GM04503 (cell line): Measurements from ENCODE around the gene CAPN14.

ENCODE experiments used
- DNase-seq: peaks from one replicate; pipeline ENCODE4 v3.0.0-alpha.2; 2012; ENCODE audit warnings: low read depth

CAPN14 gene

DNA sequence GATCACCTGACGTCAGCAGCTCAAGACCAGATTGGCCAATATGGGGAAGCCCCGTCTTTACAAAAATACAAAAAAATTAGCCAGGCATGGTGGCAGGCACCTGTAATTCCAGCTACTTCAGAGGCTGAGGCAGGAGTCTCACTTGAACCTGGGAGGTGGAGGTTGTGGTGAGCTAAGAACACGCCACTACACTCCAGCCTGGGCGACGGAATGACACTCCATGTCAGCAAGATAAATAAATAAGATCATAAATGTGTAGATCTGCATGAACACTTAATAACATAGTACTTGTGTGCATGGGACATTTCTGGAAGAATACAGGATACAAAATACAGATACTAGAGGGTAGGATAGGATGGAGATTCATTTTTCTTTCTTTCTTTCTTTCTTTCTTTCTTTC is 25.7 kb upstream of the CAPN14 start:
- no peak for DNase-seq

DNA sequence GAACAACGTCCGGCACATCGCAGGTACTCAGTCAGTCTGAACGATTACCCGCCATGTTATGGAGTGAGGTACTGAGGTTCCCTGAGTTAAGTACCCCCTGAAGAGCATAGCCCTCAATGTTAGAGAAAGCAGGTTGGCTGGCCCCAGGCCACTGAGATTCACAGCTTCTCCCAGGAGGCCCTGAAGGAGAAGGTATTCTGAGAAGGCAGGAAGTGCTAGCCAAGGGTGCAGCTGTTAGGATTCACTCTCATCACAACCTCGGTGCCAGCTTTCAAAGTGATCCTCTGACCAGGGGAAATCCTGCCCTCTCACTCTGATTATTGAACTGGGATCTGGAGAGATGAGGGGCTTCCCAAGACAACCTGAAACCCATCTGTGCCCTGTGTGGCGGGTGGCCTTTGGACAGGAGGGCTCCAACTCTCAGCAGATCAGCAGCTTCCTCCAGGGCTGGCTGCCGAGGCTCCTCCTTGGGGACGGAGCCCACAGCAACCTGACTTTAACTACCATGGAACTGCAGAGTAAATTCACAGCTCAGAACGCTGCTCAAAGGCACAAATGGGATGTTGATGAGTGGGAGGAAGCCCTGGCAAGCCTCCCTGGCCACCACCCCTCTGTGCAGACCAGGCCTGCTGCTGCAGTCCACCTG is 24.4 kb upstream of the CAPN14 start:
- no peak for DNase-seq

DNA sequence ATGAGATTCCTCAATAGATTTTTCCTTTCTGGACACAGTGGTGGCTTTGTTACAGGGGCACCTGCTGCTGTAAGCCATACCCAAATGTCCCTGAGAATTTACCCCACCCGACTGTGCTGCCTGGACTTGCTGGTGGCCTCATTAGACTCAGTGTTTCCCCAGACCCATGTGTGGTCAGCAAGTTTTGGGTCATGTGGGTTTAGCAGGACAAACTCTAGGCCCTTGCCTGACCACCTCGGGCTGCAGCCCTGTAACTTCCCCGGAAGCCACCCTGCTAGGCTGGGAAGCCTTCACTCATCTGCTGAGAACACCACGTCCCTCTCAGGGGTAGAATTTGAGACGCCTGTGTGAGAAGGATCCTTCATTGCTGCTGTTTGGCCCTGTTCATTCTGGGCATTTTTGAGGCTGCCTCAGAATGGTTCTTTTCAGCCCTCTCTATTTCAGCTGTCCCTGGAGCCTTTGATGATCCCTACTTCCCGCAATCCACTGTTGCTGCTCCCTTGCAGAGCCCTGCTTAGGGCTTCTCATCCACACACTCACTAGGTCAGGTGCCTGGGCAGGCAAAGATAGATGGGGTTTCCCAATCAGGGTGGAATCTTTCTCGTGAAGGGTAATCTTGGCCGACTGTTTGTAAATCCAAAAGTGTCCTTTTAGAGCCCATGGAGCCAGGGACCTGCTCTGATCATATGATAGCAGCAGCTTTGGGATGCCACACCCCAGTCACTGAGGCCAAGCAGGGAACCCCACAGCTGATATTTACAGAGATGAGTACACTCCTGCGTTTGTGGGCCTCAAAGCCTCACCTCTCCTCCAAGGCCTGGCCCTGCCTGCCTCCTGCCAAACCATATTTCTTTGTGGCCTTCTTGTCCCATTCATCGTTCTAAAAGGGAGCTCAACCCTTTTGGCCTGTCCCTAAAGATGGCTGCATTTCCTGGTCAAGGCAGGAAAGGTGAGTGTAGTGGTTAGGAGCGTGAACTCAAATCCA is 23.4 kb upstream of the CAPN14 start:
- DNase-seq: no peak

DNA sequence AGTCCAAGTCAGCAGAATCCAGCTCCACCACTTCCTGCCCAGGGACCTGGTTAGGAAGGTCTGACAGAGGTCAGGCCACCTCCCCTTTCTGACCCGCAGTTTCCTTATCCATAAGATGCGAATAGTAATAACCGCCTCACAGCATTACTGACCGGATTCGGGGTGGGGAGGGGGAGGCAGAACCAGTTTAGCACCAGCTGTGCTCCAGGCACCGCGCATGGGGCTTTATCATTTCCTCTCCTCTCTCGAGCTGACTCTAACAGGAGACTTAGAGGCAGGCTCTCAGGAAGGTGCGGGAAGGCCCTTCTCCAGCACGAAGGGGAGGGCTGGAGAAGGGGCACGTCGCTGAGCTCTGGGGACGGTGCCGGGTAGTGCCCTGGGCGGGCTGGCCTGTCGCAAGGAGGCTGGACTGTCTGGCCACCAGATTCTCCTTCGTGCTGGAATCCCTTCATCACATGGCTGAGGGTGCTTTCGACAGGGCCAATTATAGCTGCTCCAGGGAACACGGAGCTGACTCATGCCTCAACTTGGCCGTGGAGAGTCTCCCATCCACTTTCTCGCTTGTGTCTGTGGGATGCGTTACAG is 22.4 kb upstream of the CAPN14 start:
- peak; percentile 74 for DNase-seq

DNA sequence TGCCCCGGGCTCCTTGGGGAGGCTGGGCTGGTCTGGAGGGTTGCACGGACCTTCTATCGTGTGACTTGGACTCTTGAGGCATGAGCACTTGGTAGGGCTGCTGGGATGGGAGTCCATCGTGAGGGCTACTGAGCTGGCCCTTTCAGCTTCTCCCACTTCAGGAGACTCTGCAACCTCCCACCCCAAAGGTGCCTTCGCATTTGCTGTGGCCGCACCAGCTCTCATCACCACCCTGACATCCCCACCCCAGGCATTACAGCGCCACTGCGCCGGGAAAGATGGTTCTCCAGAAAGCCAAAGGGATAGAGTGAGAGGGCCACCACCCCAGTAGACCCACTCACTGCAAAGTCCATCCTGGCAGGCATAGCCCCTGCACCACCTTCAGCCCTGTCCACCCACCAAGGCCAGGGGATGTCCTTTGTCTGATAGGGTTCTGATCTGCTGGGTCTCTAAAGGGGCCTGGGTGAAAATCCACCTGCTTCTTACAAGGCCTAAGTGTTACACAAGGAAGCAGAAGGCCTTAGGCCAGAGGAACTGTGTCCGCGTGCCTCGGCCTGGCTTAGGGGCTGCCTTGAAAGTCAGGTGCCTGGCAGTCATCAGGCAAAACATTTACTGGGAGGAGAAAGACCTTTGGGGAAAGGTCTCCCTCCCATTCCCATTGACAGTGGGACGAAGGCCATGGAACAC is 21.7 kb upstream of the CAPN14 start:
- DNase-seq: no peak

DNA sequence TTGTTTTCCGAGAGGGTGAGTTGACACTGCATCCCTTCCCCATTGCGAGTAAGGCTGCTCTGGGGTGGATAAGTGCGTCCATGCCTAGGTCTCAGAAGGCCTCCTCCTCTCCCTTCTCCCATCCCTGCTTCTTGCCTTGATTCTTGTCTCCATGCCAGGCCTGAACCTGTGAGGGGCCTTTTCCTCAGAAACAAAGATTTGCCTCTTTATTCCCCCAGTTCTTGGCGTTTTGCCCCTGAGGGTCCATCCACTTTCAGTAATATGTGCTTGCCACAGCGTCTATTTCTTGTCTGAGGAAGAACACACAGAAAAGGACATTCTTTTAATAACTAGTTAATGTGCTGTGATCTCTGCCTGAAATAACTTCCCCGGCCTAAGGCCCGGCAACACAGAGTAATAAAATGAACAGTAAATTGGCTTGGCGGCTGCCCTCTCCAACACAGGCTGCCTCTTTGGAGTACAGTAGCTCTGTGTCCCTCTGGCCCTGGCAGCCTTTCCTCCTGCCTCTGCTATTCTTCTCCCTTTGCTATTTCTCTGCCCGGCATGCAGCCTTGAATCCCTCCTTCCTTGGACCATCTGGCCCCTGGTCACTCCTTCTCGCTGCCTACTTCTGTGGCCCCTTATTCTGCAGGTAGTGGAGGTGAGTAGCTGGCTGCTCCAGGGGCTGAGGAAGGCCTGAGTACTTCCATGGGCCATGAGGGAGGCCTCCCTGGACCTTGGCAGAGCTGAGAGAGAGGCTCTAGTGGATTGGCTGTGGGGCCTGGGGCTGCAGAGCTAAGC is 21.0 kb upstream of the CAPN14 start:
- no peak for DNase-seq

DNA sequence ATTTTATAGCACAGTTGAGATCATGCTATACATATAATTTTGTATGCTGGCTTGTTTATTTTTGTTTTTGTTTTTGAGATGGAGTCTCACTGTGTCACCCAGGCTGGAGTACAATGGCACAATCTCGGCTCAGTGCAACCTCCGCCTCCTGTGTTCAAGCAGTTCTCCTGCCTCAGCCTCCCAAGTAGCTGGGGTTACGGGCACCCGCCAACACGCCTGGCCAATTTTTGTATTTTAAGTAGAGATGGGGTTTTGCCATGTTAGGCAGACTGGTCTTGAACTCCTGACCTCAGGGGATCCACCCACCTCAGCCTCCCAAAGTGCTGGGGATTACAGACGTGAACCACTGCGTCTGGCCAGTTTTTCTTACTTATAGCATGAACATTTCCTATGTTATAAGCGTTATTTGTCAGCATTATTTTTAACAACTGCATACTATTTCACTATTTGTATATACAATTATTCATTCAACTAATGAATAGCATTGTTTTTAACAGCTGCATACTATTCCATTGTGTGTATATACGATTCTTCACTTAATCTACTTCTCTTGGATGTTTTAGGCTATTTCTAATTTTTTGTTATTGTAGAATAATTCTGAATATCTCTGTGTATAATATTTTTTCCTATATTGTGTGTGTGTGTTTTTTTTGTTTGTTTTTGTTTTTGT is 20.2 kb upstream of the CAPN14 start:
- no peak for DNase-seq

DNA sequence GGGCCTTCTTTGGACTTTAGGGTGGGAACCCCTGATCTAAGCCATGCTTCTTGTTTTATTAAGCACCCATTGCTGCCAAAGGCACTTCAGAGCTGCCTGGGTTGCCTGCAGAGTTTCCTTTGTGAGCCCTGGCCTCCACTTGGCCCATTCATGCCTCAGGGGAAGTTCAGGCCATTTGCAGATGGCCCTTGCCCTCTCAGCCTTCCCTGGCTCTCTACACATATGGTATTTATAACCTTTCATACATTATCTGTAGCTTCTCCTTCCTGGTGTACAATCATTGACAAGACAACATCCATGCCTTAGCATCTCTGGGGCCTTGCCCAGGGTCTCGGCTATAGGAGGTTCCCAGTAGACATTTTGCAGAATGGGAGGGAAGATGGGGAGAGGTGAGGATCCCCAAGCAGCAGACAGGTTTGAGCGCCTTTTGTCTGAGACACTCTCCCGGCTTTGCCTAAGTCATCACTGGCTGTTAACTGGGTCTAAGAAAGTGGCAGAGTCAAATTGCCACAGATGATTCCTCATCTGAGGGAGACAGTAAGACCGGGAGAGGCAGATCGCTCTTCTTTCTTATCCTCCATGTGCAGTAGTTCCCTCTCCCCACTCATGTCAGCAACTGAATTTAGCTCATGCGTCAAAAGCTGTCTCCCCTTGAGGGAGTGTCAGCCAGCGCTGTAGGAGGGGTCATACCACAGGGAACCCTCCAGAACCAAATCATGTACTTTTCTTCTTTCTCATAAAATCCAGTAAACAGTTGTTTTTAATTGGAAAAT is 19.3 kb upstream of the CAPN14 start:
- no peak for DNase-seq

DNA sequence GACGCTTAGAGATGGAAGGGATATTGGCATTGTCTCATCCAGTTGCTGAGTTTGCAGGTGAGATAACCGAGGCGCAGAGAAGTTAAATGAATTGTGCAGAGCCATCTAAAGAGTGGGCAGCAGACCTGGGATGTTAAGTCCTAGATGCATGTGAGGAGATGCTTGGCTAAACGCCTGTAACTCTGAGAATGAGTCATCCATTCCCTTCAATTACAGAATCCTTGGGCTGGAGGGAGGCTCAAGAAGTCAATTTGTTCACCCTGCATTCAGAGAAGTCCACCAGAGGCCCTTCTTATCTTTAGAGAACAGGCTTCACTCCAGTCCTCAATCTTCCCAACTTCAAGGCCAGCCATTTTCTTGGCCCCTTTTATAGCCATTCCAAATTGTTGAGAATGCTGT is 18.2 kb upstream of the CAPN14 start:
- peak; percentile 74 for DNase-seq

DNA sequence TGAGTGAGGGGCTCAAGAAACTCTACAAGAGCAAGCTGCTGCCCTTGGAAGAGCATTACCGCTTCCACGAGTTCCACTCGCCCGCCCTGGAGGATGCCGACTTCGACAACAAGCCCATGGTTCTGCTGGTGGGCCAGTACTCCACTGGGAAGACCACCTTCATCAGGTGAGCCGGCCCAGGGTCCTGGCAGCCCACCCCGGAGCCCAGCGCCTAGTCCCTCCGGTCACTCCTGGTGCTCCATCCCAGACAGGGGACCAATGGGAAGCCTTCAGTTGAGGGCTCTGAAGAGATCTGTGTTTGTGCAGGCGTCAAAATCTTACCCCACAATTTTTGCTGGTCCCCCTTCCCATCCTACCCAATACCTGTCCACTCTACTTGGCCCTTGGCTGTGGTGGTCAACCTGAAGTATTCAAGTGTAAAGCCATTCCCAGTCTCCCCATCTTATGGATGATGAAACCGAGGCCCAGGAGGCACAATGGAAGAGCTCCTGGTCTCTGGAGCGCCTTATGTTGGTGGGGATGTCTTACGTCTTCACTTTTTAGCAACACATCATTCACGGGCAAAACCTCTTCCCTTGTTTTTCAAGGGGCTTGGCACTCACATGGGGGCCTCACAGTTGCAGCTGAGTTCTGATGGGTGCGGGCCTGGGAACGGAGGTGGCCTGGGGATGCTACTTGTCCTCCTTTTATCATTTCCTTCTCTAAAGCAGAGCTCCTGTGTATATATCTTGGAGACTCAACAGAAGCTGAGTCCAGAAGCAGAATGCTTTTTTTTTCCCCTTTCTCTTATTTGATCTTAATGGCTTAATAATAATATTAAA is 17.6 kb upstream of the CAPN14 start:
- no peak for DNase-seq

DNA sequence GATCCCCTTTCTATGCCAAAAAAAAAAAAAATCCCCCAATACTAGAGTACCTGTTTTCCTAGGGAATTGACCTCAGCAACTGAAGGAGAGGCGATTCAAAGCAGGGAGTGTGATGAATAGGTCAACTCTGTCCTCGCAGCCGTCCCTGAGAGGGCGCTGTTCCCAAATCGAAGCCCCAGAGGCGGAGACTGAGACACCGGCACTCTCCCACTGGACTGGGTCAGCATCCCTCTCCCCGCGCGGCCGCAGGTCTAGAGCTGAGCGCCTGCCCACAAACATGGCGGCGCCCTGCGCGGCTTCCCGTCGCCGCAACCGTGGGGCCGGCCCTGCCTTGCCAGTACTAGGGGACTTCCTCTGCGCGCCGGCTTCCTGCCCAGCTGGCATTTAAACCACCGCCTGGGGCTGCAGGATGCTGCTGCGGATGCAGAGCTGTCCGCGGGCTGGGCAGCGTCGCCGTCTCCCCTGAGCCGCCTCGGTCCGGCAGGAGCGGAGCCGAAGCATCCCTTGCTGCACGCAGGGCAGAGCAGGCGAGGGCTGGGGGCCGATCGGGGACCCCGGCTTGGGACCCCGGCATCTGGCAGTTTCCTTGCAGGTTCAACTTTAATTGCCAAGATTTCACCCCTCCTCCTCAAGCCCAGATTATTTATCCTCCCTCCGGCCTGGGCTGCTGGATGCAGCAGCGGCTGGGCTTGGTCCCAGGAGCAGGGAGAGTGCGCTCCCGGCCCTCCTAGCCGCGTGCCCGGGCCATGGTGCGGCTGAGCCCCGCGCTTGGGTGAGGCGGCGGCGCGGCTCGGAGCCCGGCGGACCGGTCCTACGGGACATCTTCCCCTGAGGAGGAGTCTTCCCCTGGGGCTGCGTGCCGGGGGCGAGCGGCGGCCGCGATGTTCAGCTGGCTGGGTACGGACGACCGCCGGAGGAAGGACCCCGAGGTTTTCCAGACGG is 16.7 kb upstream of the CAPN14 start, which contains the start of gene EHD3:
Gene EHD3 (plus strand): TSS at position 412 of the 942 bp plus-strand sequence. CDS start 470 bp downstream, at position 882.
- DNase-seq: peak; percentile 42

DNA sequence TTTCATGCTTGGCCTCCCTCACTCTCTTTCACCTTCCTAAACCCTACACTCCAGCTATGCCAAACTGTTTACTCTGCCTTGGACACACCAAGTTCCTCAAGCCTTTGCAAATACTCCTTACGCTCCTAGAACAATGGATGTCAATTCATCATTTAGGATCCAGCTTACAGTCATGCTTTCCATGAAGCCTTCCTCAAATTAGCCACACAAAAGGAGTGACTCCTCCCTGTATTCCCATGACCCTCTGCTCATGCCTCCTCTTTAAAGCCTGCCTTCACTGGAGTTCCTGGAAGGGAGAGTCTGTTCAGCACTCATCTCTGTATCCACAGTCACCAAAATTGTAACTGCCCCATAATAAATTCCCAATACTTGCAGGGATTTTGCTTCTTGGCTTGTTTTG is 15.9 kb upstream of the CAPN14 start:
- no peak for DNase-seq

DNA sequence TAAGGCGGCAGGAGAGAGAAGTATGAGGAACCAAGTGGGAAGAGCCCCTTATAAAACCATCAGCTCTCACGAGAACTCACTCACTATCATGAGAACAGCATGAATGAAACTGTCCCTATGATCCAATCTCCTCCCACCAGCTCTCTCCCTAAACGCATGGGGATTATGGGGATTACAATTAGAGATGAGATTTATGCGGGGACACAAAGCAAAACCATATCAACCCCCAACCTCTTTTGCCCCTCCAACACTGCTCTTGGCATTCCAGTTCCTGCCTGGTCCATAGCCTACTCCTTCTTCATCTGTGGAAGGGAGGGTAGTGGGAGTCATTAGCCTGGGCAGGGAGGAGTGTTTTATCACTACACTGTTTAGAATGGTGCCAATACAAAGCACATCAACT is 15.3 kb upstream of the CAPN14 start:
- no peak for DNase-seq

DNA sequence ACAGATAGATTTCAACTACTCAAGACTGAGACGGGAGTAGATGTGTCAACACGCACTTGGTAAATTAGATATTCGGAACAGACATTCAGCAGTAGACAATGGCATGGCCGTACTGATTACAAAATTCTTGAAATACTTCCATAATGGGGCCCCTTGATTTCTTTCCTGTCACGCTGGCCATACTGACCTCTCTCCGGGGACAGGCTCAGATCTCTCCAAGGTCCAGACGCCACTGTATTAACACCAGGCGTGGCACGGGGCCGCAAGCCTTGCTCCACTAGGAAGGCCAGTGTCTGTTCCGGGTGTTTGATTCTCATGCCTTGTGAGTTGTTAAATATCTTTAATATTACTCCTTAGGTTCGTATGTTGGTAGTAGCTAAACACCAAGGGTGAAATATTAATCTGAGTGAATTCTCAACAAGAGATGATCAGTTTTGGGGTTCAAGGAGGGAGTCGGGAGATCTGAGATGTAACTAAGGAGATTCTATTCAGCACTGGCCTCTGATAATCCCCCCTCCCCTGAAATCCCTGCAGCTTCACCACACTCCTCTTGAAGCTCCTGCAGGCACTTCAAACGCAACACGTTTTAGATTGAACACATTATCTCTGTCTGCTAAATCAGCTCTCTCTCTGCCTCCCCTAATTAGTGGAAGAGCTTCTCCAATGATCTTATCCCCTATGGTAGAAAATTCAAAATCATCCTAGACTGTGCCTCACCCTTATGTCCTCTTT is 14.4 kb upstream of the CAPN14 start:
- no peak for DNase-seq

DNA sequence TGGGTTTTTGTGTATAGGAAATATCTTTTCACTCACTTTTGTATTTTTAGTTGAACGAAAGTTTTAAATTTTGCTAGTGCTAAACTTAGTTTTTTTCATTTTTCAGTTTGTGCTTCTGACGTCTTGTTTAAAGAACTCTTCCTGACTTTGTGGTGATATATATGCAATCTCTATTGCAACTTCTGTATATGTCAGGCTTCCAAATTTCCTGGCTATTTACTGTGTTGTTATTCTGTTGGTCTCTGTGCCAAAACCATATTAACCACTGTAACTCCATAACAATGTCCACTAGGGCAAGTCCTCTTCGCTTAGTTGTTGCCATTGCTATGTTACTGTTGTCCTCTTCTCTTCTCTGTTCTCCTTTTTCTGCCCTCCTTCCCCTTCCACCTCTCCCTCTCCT is 13.4 kb upstream of the CAPN14 start:
- no peak for DNase-seq

DNA sequence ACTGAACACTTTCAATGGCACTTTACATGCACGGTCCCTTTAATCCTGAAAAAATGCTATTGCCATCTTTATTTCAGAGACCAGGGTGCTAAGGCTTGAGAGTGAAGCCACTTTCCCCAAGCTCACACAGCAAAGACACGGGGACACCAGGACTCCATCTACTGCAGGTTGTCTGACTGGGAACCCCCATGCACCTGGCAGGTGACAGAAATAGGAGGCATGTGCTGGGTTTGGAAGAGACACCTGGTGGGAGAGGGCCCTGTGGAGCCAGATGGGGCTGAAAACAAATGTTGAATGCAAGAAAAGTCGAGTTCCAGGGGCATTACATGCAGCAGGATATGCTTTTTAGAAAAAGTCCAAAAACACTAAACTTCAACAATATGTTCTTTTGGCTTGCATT is 11.4 kb upstream of the CAPN14 start:
- DNase-seq: no peak

DNA sequence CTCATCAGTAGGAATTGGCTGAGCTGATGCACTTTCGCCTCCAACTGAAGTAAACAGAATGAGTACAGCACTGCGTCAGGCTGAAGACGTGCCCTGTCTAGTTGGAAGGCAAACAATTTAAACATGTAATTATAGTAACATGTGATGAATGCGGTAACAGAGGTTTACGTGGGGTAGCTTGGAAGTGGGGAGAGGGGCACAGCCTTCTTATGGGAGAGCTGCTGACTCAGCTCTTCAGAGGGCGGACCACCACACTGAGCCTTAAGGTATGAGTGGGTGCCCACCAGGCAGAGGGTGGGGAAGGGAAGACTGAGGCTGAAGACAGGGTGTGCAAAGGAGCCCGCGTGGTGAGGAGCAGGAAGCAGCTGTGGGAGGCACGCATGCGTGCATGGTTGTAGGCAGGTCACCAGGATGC is 10.4 kb upstream of the CAPN14 start:
- DNase-seq: no peak
